HG02642 (cell line): ENCODE results near the gene PPP1R9A.

Experiments used
- ATAC-seq: cut with Tn5 transposase; IDR thresholded peaks from one replicate; pipeline ENCODE4 v1.9.1; 2021; ENCODE audit warnings: mild to moderate bottlenecking; ENCODE audit not compliant: unreplicated experiment, poor library complexity

The PPP1R9A gene

DNA sequence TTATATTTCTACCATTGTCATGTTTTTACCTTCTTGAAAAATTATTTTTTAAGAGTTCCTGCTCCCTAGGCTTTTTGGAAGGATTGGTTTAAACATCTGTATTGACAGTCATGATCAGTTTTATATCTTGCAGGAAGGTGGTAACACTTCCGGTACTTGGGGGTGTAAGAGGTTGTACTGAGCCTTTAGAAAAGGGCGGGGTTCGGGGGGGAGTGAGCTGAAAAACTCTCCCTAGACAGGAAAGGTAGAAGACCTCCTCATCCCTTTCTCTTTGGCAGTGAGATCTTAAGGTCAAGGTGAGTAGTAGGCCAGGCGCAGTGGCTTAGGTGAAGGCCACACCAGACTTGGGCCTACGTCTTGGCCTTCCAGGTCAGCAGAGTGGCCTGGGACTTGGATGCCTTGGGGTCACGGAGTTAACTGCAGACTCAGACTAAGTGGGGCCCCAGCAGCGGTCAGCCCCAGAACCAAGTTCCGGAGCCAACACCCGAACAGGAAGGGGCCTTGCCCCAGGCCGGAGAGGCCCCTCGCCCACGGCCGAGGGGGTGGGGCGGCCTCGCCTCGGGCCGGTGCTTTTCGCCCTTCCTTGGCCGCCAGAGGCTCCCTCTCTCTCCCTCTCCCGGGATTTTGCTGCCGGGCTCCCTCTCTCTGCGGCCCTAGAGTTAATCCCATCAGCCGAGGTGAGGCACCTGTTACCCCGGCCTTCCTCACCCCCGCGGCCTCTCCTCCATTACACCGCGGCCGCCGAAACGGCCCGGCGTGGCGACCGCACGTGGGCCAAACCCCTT lies at the start of gene PPP1R9A:
Gene PPP1R9A (plus strand): TSS at position 569 of the 785 bp plus-strand sequence. CDS start 2,520 bp downstream, outside the sequence.
- no peak for ATAC-seq

DNA sequence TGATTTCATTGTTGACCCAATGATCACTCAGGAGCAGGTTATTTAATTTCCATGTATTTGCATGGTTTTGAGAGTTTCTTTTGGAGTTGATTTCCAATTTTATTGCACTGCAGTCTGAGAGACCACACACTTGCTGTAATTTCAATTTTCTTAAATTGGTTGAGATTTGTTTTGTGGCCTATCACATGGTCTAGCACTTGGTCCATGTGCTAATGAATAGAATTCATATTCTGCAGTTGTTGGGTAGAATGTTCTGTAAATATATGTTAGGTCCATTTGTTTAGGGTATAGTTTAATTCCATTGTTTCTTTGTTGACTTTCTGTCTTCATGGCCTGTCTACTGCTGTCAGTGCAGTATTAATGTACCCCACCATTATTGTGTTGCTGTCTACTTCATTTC lies 36.3 kb upstream of the PPP1R9A start:
- no peak for ATAC-seq

DNA sequence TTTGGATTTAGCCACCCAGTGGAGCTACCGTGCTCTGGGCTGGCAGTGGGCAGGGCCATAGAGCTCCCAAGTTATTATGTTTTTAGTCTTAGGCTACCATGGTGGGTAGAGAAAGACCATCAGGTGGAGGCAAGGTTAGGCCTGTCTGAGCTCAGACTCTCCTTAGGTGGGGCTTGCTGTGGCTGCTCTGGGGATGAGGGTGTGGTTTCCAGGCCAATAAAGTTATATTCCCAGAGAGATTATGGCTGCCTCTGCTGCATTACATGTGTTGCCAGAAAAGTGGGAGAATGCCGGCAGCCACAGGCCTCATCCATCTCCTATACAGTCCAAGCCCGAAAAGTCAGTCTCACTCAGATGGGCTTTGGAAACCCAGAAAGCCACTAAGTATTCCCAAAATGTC lies 34.2 kb upstream of the PPP1R9A start:
- ATAC-seq, result no peak

DNA sequence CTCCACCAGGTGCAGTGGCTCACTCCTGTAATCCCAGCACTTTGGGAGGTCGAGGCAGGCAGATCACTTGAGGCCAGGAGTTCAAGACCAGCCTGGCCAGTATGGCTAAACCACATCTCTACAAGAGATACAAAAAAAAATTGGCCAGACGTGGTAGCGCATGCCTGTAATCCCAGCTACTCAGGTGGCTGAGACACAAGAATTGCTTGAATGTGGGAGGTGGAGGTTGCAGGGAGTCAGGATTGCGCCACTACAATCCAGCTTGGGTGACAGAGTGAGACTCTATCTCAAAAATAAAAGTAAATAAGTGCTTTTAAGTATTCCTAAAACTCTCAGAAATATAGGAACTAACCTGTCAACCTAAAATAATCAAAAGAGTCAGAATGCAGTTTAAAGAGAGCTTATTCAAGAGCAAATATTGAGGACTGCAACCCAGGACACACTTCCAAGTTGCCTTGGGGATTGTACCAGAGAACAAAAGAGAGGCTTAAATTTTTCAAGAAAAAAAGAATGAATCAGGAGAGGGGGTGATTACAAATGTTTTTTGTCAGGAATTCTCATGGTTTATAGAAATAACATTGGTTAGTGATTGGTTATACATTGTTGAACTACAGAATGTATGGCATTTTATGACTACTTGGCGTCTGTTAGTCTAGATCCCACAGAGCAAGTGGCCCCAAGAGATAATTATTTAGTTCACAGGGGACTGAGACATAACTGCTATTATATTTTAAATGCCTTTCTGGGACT lies 33.2 kb upstream of the PPP1R9A start:
- no peak for ATAC-seq

DNA sequence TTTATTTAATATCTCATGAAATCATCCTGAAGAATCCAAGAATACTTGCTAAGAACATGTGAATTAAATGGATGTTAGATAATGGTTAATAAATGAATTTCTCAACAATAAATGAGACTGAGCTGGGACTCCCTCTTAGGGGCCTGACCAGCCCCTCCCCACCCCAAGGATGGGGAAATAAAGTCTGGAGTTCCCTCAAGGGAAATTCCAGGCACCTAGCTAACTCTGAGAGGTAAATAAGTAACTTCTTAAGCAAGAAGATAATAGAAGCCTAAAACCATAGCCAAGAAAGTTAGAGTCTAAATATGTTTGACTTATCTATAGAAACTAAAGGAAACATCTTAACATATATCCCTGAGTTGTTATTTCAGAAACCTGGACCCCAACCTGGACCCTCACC lies 32.2 kb upstream of the PPP1R9A start:
- ATAC-seq, result no peak

DNA sequence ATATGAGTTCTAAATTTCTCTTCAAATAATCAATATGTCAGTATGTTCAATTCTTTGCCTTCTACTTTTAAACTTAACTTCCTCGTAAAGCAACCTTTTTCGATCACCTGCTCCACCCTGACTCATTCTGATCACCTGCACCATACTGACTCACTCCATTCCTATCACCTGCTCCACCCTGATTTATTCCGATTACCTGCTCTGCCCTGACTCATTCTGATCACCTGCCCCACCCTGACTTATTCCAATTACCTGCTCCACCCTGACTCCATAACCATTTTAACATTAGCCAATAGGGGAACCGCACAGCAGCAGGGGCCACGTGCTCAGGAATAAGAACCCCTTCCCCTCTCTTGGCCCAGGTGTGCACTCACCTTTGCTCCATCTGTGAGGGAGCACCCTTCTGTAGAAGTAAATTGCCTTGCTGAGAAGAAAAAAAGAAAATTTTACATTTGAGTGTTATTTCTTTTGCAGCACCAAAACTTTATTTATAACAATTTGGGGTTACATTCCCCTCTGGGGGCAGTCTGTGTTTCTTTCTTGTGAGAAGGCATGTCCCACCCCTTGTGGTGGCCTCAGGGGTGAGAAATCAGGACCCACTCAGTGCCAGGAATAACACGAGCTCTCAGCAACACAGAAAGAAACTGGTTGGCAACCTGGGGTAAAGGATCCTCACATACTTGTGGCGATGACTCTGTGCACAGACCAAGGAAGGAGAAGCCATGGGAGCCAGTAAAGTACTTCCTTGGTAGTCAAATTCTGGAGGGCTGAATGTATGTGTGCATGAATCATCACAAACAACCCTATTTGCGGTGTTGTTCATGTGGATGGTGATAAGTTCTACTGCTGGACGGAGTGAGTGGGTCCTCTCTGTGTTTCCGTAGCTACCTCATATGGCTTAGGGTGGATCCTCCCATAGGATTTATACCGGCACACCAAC lies 29.4 kb upstream of the PPP1R9A start:
- no peak for ATAC-seq

DNA sequence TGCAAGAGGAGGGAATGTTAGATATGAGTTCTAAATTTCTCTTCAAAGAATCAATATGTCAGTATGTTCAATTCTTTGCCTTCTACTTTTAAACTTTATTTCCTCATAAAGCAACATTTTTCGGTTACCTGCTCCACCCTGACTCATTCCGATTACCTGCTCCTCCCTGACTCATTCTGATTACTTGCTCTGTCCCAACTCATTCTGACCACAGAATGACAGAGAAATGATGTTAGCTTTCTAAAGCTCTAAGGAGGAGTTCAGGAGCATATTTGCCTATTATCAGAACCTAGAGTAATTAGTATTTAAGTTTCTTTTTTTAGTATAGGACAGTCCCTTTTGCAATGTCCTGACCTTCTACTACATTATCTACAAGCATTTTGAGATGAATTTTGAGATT lies 24.5 kb upstream of the PPP1R9A start:
- ATAC-seq, result no peak

DNA sequence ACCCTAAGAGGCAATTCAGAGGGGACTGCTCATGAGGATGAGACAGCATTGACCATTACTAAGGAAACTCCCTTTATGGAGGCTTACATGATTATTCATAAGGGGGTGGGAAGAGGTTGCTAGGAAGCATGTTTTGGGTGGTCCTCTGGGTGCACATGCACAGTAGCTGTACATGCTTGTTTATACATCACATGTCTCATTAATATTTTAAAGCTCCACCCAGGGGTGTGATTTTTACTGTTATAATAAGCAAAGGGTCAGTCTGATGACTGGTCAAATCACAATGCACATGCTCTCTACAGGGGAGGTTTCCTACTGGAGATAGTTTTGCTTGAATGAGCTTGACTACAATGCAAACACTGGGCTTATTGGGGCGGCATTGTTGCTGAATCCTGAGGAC lies 23.8 kb upstream of the PPP1R9A start:
- ATAC-seq, result no peak

DNA sequence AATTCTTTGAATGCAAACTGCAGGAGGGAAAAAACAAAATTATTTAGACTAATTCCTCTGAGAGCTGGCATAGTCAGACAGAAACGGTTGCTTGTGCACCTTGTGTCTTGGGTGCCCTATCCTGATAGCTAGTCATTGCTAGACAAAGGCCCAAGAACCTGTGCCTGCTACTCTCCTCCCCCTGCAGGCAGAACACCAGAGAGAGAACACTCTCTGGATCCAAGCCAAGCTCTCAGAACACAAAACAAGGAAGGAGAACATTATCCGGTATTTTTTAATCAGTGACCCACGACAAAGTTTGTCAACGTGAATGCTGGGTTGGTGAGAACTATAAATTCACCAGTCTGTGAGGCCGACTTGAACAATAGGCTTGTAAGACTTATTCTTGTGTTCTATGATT lies 18.8 kb upstream of the PPP1R9A start:
- ATAC-seq, result no peak

DNA sequence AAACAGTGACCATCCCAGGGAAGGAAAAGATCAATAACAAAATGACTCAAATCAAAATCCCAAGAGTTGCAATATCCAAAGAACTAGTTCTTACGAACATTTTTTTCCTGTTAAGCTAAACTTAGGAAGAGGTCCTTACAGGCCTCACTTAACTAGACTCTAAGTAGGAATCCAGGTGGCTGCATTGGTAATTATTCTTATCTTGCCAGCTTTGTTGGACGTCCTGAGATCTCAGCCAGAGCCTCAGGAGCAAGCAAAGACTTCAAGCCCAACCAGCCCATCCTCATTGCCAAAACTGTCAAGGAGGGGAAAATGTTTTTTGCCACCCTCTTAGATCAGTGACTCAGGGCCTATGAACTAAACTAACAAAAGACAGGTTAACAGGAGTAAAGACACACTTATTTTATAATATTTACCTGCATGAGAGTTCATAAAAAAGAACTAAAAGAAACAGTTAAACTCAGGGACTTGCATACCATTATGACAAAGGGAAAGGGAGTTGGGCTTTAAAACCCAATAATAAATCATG lies 18.3 kb upstream of the PPP1R9A start:
- ATAC-seq, result no peak

DNA sequence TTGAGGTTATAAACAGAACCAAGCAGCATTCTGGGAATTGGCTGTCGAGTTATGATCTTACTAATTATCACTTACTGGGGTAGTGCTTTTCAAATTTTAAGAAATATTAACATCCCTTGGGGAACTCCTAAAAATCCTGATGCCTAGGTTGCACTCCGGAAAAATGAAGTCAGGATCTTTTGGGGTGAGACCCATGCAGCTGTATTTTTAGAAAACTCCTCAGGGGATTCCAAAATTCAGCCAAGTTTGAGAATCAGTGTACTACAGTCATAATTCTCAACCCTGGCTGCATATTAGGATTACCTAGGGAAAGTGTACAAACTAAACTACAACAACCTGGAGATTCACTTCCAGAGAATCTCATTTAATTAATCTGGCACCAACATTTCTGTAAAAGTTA lies 17.2 kb upstream of the PPP1R9A start:
- ATAC-seq, result no peak

DNA sequence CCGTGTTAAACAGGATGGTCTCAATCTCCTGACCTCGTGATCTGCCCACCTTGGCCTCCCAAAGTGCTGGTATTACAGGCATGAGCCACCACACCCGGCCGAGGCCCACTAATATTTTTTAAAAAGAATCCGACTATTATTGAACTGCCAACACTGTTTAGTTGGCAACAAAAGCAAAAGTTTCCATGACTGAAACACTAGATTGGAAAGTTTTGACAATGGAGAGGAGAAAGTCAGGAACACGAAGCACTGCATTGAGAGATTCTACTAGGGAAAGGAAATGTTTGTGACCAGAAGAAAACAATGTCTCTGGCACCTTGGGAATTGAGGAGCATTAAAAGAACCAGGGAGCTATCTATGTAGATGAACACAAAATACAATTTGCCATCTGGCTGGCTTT lies 13.7 kb upstream of the PPP1R9A start:
- ATAC-seq, result no peak

DNA sequence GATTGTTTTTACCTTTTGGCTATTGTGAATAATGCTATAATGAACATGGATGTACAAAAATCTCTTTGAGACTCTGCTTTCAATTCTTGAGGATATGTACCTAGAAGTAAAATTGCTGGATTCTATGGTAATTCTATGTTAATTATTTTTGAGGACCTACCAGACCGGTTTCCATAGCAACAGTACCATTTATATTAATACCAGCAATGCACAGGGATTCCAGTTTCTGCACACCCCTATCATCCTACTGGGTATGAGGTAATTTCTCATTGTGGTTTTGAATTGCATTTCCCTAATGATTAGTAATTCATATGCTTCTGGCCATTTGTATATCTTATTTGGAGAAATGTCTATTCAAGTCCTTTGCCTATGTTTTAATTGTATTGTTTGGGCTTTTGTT lies 9.9 kb upstream of the PPP1R9A start:
- no peak for ATAC-seq

DNA sequence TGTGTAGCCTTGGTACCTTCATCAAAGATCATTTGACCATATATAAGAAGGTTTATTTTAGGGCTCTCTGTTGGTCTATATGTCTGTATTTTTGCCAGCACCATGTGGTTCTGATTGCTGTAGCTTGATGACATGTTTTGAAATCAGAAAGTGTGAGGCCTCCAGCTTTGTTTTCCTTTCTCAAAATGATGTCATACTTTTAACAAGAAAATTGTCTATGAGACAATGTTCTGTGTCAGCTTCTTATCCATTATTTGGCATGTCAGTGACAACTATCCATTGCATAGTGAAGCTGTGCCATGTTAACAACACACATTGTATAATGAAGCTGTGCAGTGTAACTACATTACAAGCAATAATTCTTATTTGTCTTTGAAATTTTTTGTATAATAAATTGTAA lies 9.1 kb upstream of the PPP1R9A start:
- ATAC-seq, result no peak

DNA sequence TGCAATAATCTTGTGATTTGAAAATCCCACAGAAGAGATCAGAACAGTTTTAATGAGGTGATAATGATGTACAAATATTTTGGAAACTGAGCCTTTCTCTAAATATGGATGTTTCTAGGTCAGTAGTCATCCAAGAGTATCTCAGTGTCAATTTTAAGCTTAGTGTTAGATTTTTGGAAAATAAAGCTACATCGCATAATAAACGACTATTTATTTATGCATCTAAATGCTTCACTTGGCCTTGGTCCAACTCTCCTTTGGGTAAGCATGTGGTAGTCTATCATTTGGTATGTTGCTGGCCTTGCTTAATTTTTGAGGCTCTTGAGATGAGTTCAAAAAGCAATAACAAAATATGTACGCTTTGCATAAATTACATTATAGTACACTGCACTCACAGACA lies 5.4 kb upstream of the PPP1R9A start:
- ATAC-seq, result no peak

DNA sequence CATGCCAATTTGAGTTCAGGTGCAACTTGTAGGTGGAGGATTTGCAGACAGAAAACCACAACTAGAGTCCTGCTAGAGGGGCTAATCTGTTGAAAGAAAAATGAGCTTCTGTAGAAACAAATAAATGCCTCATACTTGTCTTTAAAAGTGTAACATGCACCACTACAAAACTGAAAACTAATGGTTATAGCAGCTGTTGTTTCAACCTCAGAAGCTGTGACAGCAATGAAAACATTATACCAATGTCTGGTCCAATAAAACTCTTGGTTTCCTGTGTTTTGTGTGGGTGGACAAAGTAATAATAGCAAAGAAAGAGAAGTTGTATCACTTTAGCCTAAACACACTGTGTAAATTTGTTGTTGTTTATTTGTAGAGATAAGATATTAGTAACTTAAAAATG lies 3.4 kb upstream of the PPP1R9A start:
- ATAC-seq, result no peak

DNA sequence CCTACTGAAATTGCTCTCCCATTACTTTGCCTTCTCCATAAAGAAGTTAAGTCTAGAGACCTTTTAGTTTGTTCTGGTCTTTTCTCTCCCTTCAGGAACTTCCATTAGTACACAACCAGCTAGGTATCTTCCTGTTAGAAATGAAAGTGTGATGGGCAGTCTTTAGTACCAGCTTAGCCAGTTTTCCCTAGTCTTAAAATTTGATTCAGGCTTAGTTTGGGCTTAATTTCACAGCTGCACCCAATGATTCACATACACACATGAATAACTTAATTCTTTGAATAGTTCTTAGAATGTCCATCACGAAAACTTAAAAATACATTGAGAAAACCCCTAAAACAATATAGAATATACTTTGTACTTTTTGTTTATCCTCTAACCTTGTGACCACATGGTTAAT lies 2.4 kb upstream of the PPP1R9A start:
- ATAC-seq, result no peak

DNA sequence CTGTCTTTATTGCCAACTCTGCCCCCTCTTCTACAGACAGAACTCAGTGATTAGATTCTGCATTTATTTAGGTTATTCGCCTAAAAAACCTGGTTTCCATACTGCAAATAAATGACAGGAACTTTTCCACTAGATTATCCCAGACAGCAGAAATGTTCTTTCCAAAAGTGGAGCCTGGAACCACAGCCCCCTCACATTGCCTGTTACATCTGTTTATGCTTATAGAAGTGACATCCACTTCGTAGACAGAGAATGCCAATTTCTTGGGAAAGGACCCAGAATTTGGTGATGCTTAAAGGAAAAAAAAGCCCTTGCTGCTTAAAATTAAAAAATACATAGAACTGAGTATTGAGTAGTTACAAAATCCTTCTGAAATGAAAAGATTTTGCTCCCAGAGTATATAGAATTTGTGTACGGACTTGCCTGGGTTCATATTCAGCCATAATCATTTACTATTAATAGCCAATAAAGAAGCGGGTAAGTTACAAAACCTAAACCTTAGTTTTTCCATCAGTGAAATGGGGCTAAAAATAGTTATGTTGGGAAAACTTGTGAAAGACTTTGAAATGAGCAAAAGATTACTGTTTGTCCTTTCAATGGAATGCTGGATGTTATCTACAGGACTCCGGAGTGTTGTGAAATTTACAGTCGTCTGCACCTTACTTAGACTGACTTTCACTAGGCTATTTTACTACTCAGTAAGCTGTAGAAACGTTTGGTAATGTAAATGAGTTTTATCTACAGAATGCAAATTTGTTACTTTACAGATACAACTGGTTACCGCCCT lies 1.1 kb upstream of the PPP1R9A start:
- no peak for ATAC-seq

DNA sequence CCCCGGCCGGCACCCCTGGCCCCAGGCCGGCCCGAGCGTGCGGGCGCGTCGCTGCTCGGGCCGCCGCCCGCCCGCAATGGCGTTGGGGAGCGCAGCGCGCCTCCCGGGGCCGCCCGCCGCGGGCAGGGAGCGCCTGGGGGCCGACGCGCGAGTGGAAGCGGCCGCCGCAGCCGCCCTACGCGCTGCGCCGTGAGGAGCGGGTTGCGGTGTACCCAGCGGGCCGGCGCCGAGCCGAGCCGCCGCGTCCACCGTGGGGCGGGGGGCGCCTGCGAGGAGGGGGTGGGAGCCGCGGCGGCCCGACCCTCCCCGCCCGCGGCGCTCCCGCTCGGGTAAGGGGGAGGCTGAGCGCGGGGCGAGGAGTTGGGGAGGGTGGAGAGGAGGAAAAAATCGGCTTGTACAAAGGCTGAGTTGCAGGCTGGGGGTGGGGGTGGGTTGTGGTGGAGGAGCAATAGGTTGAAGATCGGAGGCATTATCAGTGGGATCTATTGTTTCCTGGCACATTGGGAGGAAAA lies 473 bp downstream of the PPP1R9A start:
- no peak for ATAC-seq
